COLO829 (cell line): ENCODE data around the gene OVOL2.
"Not testable (repeated sequence)": the region's sequence is repeated elsewhere in the genome, so short reads cannot be mapped to it uniquely, and the experiment has no call there.

Experiments
- DNase-seq: peaks from one replicate; pipeline ENCODE4 v3.0.0; 2012; ENCODE audit warnings: low spot score

The OVOL2 gene

DNA sequence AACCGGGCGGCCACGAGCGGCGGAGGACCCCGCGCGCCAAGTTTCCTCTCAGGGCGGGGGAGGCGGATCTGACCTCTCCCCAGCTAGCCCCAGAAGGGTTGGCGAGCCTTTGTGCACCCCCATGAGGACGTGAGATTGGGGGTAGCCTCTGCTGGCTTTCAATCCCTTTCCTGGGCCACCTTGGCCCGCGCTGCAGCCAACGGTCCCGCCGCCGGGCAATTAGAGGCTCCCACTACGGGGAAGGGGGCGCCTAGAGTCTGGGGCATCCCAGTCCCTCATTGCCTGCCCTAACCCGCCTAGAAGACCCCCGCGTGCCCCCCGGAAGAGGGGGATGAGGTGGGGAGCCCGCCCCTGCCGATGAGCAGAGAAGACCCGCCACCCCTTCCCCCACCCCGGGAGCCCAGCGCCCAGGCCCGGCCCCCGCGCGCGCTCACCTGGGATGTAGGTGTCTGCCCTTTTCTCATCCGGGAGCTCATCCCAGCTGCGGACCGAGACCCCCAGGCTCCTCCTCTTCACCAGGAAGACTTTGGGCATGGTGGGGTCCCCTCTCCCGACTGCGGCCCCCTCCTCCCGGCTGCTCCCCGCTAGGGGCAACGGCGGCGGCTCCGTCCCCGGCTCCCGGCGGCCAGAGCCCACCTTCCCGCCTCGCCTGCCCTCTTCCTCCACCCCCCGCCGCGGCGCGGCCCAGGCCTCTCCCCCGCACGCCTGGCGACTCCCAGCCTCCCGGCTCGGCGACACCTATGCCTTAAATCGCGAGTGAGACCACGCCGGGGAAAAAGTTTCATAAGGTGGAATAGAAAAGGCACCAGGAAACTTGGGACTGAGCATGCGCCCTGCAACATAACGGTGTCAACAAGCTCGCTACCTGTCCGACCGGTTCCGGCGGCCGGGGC lies at the start of gene OVOL2:
Gene OVOL2, minus strand, starts transcription at position 816 of the 893 bp plus-strand sequence. Its CDS starts 282 bp downstream, at position 534.
- DNase-seq, result no peak

DNA sequence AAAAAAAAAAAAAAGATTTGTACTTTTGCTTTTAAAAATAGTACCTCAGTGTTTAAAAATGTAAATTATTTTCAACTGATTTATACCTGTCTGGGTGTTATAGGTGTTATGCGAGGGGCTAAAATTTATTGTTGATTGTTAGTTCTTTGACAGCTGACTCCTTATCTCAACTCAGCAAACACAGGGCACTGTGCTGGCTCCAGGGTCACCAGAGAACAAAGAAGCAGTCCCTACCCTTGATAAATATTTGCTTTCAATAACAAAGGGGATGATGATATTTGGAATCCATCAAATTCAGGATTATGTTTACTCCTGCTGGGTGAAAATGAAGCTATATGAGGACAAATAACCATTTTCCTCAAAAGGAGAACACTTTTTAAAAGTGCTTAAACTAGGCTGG lies 45.8 kb upstream of the OVOL2 start:
- no peak for DNase-seq

DNA sequence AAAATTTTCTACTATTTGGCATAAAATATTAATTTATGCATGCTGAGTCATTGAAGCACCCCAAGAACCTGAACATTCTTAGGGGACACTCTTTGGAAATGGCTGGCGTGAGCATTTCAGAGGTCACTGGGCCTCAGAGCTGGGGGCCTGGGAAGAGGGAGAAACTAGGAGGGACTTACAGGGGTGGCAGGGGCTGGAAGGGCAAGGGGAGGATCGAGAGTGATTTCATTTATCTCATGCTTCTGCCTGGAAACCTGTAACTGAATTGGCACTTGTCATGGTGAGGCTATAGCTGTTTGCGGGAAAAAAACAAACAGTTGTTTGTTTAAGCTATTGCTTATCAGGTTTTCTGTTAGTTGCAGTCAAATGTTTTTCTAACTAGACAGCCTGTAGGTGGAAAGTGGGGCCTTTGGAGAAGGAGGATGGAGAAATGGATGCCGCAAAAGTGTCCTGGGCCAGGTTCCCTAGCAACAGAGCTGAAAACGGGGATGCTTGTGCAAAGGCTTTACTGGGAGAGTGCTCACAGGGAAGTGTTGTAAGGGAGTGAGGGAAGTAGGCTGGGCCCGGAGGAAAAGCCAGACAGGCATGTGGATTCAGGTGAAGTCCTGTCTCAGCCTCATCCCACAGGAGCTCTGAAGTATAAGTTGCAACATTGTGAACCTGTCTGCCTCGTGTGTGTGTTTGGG lies 43.6 kb upstream of the OVOL2 start:
- DNase-seq, result no peak

DNA sequence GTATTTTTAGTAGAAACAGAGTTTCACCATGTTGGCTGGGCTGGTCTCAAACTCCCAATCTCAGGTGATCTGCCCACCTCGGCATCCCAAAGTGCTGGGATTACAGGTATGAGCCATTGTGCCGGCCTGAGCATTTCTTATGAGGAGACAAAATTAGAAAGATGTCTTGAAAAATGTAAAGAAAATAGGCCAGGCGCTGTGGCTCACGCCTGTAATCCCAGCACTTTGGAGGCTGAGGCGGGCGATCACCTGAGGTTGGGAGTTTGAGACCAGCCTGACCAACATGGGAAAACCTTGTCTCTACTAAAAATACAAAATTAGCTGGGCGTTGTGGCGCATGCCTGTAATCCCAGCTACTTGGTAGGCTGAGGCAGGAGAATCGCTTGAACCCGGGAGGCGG lies 42.9 kb upstream of the OVOL2 start:
- not testable (repeated sequence) for DNase-seq

DNA sequence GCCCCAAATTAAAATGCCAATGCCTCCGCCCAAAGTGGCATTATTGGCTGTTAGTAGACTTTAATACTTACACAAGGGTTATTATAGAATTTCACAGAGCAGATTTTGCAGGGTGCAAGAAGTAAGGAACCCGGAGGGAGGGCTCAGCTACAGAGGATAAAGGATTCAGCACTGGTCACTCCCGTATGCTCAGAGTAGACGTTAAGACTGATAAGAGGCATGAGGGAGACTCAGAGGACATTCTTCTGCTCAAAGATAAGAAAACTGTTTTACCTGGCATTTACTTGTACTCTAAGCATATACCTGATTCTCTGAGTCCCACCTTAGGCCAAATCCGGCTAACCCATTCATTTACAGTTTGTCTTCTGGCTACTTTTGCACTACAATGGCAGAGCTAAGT lies 36.5 kb upstream of the OVOL2 start:
- DNase-seq, result no peak

DNA sequence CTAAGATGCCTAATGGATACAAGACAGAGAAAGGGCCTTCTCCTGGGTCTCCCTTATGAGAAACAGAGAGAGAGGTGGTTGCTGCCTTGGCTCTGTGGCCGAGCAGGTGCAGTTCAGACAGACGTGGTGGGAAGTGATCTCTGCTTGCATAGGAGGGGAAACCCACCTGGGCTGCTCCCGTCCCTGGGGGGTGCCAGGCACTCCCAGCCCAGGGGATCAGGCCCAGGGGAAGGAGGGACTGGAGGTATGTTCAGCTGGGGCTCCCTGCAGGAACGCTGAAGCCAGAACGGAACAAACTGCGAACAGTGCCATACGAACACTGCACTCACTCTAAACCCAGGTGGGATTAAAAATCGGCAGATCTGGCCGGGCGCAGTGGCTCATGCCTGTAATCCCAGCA lies 35.7 kb upstream of the OVOL2 start:
- DNase-seq, result no peak

DNA sequence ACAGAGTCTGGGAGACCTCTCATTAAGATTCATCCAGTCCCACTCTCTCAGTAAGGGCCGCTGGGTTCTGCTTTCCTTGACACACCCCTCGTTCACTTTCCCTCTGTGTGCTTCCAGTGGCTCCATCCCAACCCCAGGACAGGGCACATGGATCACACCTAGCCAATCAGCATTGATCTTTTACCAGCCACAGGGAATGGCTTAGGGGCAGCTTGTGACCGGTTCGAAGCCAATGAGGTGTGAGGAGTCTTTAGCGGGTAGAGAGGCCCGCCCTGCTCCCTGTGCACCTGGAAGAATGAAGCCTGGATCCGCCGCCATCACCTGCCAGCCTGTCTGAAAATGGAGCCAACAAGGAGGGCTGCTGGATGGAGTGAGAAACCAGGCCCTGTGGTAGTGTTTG lies 35.2 kb upstream of the OVOL2 start:
- DNase-seq, result no peak

DNA sequence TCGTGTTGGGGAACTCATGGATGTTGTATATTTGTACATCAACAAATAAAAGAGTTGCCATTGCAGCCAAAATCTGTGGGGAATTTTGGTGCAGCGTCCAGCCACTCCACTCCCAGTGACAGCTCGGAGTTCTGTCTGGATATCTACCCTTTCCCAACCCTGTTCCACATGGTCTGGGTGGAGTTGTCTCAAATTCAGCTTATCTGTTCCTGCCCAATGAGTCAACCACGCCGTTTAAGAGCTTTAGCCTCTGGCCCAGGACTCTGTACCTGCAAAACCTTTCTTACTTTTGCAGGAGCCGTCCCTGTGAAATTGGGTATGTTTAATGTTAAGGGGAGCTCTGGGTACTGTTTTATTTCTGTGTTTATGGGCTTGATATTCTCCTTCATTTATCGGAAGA lies 33.9 kb upstream of the OVOL2 start:
- no peak for DNase-seq

DNA sequence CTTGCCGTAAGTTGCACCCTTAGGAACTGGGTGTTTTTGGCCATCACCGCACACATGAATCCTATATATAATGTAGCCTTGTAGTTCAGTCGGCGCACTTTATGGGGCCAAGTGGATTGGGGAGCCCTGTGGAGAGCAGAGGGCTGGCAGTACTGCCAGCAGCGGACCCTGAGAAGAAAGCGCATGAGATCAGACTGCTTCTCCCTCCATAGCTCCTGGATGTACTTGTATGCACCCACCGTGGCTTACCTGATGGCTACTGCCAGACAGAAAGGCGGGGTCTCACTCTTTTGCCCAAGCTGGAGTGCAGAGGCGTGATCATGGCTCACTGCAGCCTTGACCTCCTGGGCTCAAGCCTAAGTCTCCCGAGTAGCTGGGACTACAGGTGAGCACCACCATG lies 32.8 kb upstream of the OVOL2 start:
- DNase-seq, result no peak

DNA sequence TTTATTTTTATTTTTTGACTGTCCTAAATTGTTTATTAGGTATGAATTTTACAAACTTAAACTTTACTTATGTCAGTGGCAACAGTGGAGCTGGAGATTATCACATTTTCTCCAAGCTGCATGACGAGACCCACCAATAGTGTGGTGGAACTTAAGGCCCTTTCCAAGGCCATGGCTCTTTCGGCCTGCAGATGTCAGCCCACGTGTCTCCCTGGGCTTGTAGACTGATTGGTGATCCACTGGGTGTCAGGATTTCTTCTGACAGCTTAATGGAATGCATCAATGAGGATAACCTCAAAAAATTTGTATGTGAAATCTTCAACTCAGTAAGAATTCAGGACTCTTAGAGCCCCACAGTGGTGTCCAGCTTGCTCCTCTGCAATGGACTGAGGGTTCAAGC lies 32.3 kb upstream of the OVOL2 start:
- no peak for DNase-seq

DNA sequence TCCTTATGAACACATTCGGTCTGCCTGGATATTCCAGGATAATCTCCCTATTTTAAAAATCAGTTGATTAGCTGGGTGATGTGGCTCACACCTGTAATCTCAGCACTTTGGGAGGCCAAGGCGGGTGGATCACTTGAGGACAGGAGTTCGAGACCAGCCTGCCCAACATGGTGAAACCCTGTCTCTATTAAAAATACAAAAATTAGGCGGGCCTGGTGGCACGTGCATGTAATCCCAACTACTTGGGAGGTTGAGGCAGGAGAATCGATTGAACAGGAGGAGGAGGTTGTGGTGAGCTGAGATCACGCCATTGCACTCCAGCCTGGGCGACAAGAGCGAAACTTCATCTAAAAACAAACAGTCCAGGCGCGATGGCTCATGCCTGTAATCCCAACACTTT lies 31.1 kb upstream of the OVOL2 start:
- DNase-seq, result not testable (repeated sequence)

DNA sequence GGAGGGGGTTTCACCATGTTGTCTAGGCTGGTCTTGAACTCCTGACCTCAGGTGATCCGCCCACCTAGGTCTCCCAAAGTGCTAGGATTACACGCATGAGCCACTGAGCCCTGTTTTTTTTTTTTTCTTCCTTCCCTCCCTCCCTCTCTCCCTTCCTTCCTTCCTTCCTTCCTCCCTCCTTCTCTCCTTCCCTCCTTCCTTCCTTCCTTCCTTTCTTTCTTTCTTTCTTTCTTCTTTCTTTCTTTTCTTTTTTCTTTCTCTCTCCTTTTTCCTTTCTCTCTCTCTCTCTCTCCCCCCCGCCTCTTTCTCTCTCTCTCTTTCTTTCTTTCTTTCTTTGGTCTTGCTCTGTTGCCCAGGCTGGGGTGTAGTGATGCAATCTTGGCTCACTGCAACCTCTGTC lies 30.6 kb upstream of the OVOL2 start:
- DNase-seq, result not testable (repeated sequence)

DNA sequence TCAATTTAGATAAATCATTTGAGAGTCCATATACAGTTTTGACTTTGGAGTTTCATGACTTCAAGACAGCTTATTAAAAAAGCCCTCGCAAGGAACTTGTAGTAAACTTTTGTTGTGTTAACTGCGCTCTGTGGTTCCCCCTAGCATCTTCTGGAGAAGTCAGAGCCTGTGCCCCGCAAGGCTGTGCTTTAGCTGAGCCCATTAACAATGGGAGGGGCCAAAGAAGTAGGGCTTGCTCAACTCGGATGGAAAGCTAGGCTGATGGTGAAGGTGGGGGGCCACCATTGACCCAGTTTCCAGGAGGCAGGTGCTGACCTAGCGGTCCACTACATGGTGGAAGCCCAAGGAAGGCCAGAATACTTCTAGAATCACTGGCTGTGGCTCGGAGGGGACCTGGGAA lies 29.3 kb upstream of the OVOL2 start:
- DNase-seq, result no peak

DNA sequence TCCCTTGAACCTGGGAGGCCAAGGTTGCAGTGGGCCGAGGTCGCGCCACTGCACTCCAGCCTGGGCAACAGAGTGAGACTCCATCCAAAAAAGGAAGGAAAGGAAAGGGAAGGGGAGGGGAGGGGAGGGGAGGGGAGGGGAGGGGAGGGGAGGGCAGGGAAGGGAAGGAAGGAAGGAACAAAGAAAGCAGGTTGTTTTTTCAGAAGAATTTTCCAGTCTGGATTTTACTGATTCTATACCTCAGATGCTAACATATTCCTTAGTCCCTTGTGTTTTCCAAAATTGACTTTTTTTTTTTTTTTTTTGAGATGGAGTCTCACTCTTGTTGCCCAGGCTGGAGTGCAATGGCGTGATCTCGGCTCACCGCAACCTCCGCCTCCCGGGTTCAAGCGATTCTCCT lies 23.1 kb upstream of the OVOL2 start:
- DNase-seq, result not testable (repeated sequence)

DNA sequence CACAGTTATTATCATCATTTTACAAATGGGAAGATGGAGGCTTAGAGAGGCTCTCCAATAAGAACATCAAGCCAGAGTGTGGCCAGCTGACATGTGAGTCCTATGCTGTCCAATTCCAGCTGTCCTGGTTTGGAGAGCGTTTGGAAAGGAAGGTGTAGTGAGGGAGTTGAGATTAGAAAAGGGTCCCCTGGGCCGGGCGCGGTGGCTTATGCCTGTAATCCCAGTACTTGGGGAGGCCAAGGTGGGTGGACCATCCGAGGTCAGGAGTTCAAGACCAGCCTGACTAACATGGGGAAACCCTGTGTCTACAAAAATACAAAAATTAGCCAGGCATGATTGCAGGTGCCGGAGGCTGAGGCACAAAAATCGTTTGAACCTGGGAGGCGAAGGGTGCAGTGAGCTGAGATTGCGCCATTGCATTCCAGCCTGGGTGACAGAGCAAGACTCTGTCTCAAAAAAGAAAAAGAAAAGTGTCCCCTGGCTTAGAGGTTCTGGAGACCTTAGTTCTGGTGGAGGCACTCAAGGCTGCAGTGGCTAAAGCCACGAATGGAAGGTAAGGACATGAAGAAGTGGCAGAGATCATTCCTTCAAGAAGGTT lies 22.1 kb upstream of the OVOL2 start:
- no peak for DNase-seq

DNA sequence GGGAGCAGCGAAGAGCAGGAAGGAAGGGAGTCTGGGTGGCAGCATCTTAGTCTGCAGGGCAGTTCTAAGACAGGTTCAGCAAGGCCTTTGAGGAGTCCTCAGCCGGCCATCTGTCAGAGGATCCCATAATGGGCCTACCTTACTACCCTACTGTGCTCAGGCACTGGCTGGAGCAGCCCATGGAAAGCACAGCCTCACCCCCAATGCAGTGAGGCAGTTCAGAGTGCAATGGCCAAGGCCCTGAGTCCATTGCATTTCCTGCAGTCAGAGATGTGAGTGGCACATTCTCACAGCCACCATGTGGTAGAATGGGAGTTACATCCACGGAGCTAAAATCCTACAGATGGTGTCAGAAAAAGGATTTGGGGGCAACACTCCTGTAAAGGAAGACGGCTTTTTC lies 19.4 kb upstream of the OVOL2 start:
- DNase-seq, result no peak

DNA sequence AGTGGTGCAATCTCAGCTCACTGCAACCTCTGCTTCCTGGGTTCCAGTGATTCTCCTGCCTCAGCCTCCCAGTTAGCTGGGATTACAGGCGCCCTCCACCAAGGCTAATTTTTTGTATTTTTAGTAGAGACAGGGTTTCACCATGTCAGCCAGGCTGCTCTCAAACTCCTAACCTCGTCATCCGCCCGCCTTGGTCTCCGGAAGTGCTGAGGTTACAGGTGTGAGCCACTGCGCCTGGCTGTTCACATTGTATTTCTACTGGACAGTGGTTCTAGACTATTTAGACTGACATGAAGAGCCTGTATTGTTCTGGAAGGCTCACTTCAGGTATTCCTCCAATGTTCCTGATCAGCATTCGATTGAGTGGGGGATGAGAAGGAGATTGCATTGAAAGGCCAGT lies 14.8 kb upstream of the OVOL2 start:
- no peak for DNase-seq

DNA sequence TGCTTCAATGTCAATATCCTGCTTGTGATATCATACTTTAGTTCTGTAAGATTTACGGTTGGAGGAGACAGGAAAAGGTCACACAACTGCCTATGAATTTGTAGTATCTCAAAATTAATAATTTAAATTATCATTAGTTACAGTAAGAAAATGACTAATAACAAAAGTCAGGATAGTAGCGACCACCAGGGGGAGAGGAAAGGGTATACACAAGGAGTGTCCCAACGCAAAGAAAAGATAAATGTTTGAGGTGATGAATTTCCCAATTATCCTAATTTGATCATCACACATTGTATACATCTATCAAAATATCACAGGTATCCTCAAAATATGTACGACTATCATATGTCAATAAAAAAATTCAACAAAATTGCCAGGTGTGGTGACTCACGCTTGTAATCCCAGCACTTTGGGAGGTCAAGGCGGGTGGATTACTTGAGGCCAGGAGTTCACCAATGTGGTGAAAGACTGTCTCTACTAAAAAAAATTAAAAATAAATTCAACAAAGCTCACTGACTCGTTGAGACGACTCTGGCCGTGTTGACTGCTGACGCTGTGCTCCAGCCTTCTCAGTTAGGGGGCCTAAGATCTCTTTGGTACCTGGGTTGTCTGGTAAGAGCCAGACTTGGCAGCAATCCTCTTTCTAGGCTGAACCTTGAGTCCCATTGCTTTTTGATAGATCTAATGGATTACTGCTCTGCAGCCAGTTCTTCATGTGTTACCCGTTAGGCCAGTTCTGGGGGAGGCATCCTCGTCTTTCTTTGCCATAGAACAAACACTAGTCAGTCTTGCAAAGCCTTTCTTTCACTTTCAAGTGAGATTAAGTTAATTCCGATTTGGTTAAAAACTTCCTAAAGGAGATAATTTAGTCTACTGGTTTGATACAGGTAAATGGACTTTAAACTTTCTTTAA lies 9.0 kb upstream of the OVOL2 start:
- no peak for DNase-seq

DNA sequence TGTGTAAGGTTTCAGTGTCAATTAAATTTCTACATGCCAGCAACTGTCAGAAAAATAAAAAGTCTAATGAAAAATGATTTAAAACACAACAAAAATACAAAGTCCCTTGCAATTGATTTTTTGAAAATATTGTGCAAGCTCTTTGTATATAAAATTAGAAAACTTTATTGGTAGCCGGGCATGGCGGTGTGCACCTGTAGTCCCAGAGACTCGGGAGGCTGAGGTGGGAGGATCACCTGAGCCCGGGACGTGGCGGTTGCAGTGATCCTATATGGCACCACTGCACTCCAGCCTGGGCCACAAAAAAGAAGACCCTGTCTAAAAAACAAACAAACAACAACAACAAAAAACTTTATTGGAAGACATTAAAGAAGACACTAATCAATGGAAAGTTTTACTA lies 6.0 kb upstream of the OVOL2 start:
- no peak for DNase-seq

DNA sequence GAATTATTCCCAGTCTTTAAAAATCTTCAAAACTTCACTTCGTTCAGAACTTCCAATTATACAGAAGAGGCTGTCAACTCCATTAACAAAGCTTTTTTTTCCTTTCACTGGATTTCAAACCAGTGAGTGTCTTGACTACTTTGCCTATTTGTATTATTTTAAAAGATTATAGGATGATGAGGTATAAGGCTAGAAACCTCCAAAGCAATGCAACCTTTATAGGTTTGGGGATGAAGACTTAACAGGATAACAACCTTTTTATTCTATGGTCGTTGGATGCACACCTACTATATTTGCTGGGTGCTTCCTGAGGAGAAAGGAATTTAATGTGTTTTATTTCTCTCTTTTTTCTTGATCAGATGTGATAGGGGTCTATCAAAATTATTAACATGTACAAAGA lies 1.9 kb upstream of the OVOL2 start:
- no peak for DNase-seq

DNA sequence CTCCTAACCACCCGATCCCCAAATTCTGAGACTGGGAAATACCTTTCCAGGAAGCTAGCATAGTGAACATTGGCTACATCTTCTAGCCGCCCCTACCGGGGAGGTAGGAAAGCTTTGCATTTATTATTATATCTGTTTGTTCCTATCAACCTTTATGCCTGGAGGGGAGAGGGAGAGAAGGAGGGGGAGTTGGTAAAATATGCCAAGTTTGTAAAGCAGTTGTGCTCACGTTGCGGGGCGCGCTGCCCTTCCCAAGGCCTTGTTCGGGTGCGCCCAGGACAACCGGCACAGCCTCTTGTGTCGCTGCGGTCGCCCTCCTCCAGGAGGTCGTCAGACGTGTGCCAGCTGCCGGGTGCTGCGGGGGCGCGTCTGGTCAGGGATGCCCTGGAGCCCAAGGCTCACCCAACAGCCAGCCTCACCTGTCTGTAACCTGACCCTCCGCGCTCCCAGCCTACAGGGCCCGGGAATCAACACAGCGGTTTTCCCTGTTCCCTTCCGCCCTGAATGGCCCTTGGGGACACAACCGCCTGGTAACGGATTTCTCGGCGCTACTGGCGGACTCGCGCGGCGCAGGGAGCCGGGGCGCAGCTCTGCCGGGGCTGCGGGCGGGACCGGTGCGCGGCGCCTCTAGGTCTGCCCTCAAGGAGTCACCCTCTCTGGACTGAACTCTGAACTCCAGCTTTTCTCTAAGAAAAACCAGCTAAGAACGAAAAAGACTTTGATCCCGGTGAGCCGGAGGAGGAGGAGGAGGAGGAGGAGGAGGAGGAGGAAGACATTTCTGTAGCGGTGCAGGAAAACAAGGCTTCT lies 1.1 kb upstream of the OVOL2 start:
- no peak for DNase-seq
